Left lung (tissue), 10 donors: ENCODE results near the gene RIPPLY3. TPM values are rescaled to one million over a fixed set of nuclear protein-coding genes. Genes with fewer than 3 reads are reported as not detected.

ENCODE experiments used
- ATAC-seq: fragments of 200-7000 bp; cut with Tn5 transposase; one replicate; pipeline ENCODE4 v1.9.1; 2020; ENCODE audit warnings: moderate library complexity
- DNase-seq, 4 donors: peaks; one replicate each; pipeline ENCODE4 v3.0.0-alpha.2; 2013 to 2020
- H3K27ac ChIP-seq, 2 donors: fragments of 200-600 bp; sonication (generic) in 1 of 2; one replicate each; pipeline versions ENCODE4 v1.5.0 to v1.8.0; 2020 to 2021
- H3K27me3 ChIP-seq, 2 donors: fragments of 200-600 bp; sonication (generic) in 1 of 2; one replicate each; pipeline versions ENCODE4 v1.5.0 to v1.8.0; 2020 to 2021
- H3K36me3 ChIP-seq, 2 donors: fragments of 200-600 bp; sonication (generic) in 1 of 2; one replicate each; pipeline versions ENCODE4 v1.5.0 to v1.8.0; 2020 to 2021
- H3K4me1 ChIP-seq, 2 donors: fragments of 200-600 bp; one replicate each; pipeline ENCODE4 v1.8.0; 2021
- H3K4me3 ChIP-seq, 2 donors: fragments of 200-600 bp; sonication (generic) in 1 of 2; one replicate each; pipeline versions ENCODE4 v1.5.0 to v1.8.0; 2020 to 2021; ENCODE audit warnings: mild to moderate bottlenecking in 1 of 2
- H3K9me3 ChIP-seq, 2 donors: fragments of 200-600 bp; sonication (generic) in 1 of 2; one replicate each; pipeline versions ENCODE4 v1.5.0 to v1.8.0; 2020 to 2021
- intact Hi-C, 2 donors: fragments of 100-400 bp; cut with DNase I; formaldehyde crosslinking; loops; one replicate each; pipeline versions ENCODE4 v1.11.2 to v1.14.2; 2022
- polyA plus RNA-seq, 6 donors: library from polyadenylated mRNA; unstranded; fragments of 120-200 nt; gene quantifications; one replicate each; pipeline ENCODE4 v1.2.1, GENCODE V29; 2013; ENCODE audit not compliant: insufficient read length in 6 of 6
- total RNA-seq, 2 donors: library from RNA; stranded (reverse); fragmentation: NEBNext Ultra II Directional; extraction: Animal tissue kit (Norgen Biotek cat#: 25700); gene quantifications; one replicate each; pipeline ENCODE4 v1.2.1, GENCODE V29; 2021
- TF ChIP-seq, protein P1 (sequence below), 2 donors: fragments of 200-600 bp; sonication (generic) in 1 of 2; IDR thresholded peaks; one replicate each; pipeline versions ENCODE4 v1.5.0 to v1.8.0; 2021; ENCODE audit warnings: antibody characterized with exemption in 2 of 2
- donor health status: DM: no; HTN: yes; CAD: no.
- donor health status: DM: no; HTN: no; CAD: no.

Gene RIPPLY3
- total and polyA plus RNA-seq, 8 donors = 0.13 to 2.3 (median 1.9) TPM

DNA sequence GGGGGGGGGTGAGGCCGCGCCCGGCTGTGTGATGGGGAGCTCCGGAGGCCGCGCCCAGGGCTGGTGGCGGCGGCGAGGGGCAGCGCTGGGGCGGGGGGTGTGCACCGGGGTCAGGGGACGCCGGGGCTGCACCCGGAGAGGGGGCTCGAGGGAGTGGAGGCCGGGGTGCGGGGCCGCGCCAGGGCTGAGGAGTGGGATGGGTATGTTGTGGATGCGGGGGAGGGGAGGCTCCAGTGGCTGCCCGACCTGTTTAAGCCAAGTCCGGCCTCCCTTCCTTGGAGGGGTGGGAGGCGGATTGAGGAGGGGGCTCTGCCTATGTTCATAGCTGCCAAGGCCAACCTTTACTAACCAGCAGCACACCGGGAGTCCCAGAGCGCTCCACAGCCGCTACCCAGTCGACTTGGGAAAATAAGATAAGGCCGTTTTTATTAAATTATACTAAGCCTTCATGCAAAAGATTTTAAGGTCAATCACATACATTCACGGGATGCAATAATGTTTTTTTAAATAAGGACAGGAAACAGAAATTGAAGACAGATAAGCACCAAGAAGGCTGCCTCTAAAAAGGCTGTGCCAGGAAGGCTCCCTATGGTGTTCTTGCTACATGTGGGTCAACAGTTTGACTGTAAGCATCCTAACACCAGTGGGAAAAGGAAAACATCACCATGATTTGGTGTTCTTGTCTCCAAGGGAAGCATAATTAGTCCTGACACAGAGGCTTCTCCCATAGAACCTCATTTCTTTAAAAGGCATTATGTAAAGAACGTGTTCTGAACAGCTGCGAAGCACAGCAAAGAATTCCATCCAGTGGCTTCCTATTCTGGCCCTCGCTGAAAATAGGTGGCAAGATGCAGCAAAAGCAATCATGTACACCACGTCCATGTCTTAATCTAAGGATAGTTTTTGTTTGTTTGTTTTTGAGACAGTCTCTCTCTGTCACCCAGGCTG lies 39.4 kb upstream of the RIPPLY3 start:
- peak; percentile 36 for ATAC-seq
- intact Hi-C loops = no loop called here
- DNase-seq = peak in 1 of 4 donors; percentile 36

DNA sequence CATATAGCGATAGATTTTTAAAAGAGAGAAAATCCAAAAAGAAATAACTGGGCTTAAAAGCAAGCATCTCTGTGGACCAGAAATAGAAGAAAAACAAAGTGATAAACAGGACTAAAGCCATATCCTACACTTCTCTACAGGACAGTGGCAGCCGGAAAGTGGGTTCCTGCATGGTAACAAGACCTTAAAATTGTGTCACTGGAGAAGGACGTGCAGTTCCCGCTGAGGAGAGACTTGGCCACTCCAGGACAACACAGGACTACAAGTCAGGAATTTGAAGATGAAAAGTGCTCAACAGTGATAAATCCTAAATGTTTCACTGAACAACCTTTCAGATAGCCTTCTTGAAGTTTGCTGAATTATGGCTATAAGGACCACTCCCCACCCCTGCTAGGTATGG lies 38.1 kb upstream of the RIPPLY3 start:
- ATAC-seq (no peak), DNase-seq (no peak)
- TF ChIP-seq, protein P1, sequence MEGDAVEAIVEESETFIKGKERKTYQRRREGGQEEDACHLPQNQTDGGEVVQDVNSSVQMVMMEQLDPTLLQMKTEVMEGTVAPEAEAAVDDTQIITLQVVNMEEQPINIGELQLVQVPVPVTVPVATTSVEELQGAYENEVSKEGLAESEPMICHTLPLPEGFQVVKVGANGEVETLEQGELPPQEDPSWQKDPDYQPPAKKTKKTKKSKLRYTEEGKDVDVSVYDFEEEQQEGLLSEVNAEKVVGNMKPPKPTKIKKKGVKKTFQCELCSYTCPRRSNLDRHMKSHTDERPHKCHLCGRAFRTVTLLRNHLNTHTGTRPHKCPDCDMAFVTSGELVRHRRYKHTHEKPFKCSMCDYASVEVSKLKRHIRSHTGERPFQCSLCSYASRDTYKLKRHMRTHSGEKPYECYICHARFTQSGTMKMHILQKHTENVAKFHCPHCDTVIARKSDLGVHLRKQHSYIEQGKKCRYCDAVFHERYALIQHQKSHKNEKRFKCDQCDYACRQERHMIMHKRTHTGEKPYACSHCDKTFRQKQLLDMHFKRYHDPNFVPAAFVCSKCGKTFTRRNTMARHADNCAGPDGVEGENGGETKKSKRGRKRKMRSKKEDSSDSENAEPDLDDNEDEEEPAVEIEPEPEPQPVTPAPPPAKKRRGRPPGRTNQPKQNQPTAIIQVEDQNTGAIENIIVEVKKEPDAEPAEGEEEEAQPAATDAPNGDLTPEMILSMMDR (IDR thresholded peaks at IDR 0.05) = no peak
- Histone ChIP-seq H3K4me1 (peaks cover 0 to 17% of the 10 kb centered on the region in 2 donors), H3K27ac (no peak overlapping the region), H3K4me3 (no peak overlapping the region), H3K27me3 (peaks cover 0 to 13% of the 10 kb centered on the region in 2 donors), H3K36me3 (no peaks in the 10 kb centered on the region), H3K9me3 (no peaks in the 10 kb centered on the region)
- intact Hi-C loops = no loop called here

More for the DNA sequence above, 39.4 kb upstream of the RIPPLY3 start:
- H3K4me1 ChIP-seq = peaks cover 0 to 17% of the 10 kb centered on the region in 2 donors
- peak overlapping the region; percentile 51 to 67 for H3K4me3 ChIP-seq
- TF ChIP-seq, protein P1 (IDR thresholded peaks at IDR 0.05) = no peak
- peak overlapping the region; percentile 56 to 83 for H3K27ac ChIP-seq
- no peaks in the 10 kb centered on the region for H3K9me3 ChIP-seq
- no peaks in the 10 kb centered on the region for H3K36me3 ChIP-seq
- peaks cover 0 to 13% of the 10 kb centered on the region in 2 donors for H3K27me3 ChIP-seq

DNA sequence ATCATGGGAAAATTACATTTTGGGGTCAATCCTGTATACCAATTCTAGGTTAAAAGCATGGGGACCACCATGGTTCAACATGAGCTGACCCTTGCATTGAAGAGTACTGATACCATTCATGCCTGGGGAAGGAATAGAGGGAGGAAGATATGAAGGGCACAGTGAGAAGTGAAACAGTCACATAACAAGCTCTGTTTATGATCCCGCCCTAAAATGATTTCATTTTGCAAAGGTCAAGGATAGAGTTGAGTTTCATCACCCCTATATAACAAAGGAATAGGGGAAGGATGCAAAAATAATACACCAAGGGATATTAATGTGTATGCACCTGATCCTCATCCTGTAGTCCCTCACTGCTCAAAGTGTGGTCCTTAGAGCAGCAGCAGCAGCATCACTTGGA lies 37.5 kb upstream of the RIPPLY3 start:
- Histone ChIP-seq H3K9me3 (no peaks in the 10 kb centered on the region), H3K36me3 (no peaks in the 10 kb centered on the region), H3K27ac (no peak overlapping the region), H3K4me3 (no peak overlapping the region), H3K4me1 (peaks cover 0 to 17% of the 10 kb centered on the region in 2 donors), H3K27me3 (peaks cover 0 to 13% of the 10 kb centered on the region in 2 donors)
- DNase-seq = no peak
- intact Hi-C loops = no loop called here
- no peak for ATAC-seq
- TF ChIP-seq, protein P1 (IDR thresholded peaks at IDR 0.05) = no peak

DNA sequence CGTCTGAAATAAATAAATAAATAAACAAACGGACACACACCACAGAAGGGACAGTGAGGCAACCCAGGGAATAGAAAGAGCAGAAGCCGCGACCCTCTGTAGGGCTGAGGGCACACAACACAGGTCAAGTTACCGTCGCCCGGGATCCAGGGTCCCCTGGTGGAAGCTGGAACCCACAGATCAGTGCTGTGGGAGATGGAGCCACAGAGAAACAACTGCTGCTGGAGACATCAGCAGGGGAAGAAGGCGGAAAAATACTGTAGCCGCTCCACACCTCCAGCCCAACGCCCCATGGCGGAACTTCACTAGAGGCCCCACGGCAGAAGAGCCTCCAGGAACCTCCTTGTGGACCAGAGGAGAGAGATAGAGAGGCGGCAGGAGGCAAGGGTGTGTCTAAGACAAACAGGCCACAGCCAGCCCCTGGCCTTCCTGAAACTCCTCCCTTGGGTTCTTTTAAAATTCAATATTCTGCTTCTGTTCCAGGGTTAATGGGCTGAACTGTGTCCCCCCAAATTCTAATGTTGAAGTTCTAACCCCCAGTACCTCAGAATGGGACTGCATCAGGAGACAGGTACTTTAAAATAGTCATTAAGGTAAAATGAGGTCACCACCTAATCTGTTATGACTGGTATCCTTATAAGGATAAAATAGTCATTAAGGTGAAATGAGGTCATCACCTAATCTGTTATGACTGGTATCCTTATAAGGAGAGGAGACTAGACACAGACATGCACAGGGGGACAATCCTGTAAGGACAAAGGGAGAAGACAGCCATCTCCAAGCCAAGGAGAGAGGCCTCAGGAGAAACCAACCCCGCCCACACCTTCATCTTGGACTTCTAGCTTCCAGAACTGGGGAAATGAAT lies 32.3 kb upstream of the RIPPLY3 start:
- no peaks in the 10 kb centered on the region for H3K9me3 ChIP-seq
- DNase-seq = no peak
- peaks cover 8 to 12% of the 10 kb centered on the region in 2 donors for H3K4me1 ChIP-seq
- no peak for ATAC-seq
- intact Hi-C loops = no loop called here
- no peak overlapping the region for H3K27ac ChIP-seq
- no peaks in the 10 kb centered on the region for H3K36me3 ChIP-seq
- H3K4me3 ChIP-seq = no peak overlapping the region
- H3K27me3 ChIP-seq = peaks cover 0 to 10% of the 10 kb centered on the region in 2 donors
- TF ChIP-seq, protein P1 (IDR thresholded peaks at IDR 0.05) = no peak

DNA sequence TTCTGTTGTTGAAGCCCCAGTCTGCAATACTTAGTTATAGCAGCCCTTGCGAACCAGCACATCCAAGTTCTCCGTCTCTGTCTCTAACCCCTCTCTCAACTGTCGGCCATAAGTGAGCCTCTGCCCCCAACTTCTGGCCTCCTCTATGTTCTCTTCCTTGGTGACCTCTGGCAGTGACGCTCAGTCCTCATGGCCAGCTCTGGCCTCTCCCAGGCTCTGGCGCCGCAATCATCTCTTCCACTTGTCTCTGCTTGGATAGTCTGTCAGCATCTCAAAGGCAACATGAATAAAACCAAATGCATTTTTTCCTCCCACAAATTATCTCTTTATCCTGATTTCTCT lies 31.7 kb upstream of the RIPPLY3 start:
- intact Hi-C loops = no loop called here
- TF ChIP-seq, protein P1 (IDR thresholded peaks at IDR 0.05) = no peak
- no peaks in the 10 kb centered on the region for H3K36me3 ChIP-seq

More for the DNA sequence above, 31.7 kb upstream of the RIPPLY3 start:
- Histone ChIP-seq H3K27me3 (peaks cover 0 to 16% of the 10 kb centered on the region in 2 donors), H3K4me1 (peaks cover 8 to 12% of the 10 kb centered on the region in 2 donors), H3K9me3 (no peaks in the 10 kb centered on the region), H3K4me3 (no peak overlapping the region), H3K27ac (no peak overlapping the region)
- no peak for ATAC-seq
- no peak for DNase-seq
